ENCODE results near the gene PPFIBP1.

DNA sequence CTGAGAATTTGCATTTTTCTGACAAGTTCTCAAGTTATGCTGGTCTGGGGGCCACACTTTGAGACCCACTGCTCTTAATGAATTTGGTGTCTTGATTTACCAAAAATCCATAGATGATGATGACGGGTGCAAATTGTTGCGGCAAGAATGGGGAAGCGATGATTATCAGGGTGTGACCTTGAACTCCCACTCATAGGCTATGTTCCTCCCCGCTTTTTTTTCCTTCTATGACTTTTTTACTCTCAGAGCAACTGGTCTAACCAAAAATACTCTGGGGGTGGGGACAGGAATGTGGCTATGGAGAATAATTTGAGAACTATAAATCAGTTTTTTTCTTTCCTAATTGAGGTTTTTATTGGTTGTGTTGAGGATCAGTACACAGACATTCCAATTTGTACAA is 83.6 kb downstream of the PPFIBP1 start:
- TF ChIP-seq, protein P1, sequence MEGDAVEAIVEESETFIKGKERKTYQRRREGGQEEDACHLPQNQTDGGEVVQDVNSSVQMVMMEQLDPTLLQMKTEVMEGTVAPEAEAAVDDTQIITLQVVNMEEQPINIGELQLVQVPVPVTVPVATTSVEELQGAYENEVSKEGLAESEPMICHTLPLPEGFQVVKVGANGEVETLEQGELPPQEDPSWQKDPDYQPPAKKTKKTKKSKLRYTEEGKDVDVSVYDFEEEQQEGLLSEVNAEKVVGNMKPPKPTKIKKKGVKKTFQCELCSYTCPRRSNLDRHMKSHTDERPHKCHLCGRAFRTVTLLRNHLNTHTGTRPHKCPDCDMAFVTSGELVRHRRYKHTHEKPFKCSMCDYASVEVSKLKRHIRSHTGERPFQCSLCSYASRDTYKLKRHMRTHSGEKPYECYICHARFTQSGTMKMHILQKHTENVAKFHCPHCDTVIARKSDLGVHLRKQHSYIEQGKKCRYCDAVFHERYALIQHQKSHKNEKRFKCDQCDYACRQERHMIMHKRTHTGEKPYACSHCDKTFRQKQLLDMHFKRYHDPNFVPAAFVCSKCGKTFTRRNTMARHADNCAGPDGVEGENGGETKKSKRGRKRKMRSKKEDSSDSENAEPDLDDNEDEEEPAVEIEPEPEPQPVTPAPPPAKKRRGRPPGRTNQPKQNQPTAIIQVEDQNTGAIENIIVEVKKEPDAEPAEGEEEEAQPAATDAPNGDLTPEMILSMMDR (IDR thresholded peaks at IDR 0.05; ENCODE audit: low read length) = no peak
- no peak for TF ChIP-seq EZH2 (IDR thresholded peaks at IDR 0.05; ENCODE audit: borderline replicate concordance, low read length)

Data from OCI-LY1 (cell line).